ENCODE measurements around the gene TIMP2. TPM values are rescaled to one million over a fixed set of nuclear protein-coding genes. Genes with fewer than 3 reads are reported as not detected.
A peak's percentile ranks its signal among the peaks of the same experiment; 100 is the strongest.

TIMP2 gene
- total and polyA plus RNA-seq, 2 of the 13 experiments (the other 11 are each of a cell fraction or from before 2014, with no cell fraction given), result 3.8 to 8.5 TPM

- no peak for TF ChIP-seq ZGPAT (CRISPR knock-in tag; IDR thresholded peaks at IDR 0.05)
- TF ChIP-seq GPN1 (CRISPR knock-in tag; IDR thresholded peaks at IDR 0.05; ENCODE audit: borderline replicate concordance), result no peak
- no peak for TF ChIP-seq SALL1 (CRISPR knock-in tag; IDR thresholded peaks at IDR 0.05)
- no peak for TF ChIP-seq ZNF121 (CRISPR knock-in tag; IDR thresholded peaks at IDR 0.05)
- TF ChIP-seq ZNF83 (CRISPR knock-in tag; IDR thresholded peaks at IDR 0.05; ENCODE audit: borderline replicate concordance), result no peak
- no peak for TF ChIP-seq MXI1 (IDR thresholded peaks at IDR 0.05; ENCODE audit: borderline replicate concordance, low read depth, low read length)
- TF ChIP-seq PRDM4 (CRISPR knock-in tag; IDR thresholded peaks at IDR 0.05; ENCODE audit: borderline replicate concordance), result no peak
- no peak for TF ChIP-seq BRCA1 (CRISPR knock-in tag; IDR thresholded peaks at IDR 0.05)
- TF ChIP-seq ZNF788 (CRISPR knock-in tag; IDR thresholded peaks at IDR 0.05; ENCODE audit: borderline replicate concordance), result peak; percentile 12; the same call in 1 of the 2 replicates
- no peak for TF ChIP-seq POLR2A (IDR thresholded peaks at IDR 0.05; ENCODE audit: insufficient read depth in 1 of 2, low read depth in 2 of 2, low read length in 2 of 2)
- no peak for TF ChIP-seq ZBTB44 (CRISPR knock-in tag; IDR thresholded peaks at IDR 0.05)
- no peak for TF ChIP-seq CHD4 (IDR thresholded peaks at IDR 0.05; ENCODE audit: borderline replicate concordance, low read length)
- TF ChIP-seq GATA4 (IDR thresholded peaks at IDR 0.05; ENCODE audit: borderline replicate concordance, low read depth), result no peak
- no peak for TF ChIP-seq SIX1 (CRISPR knock-in tag; IDR thresholded peaks at IDR 0.05; ENCODE audit: borderline replicate concordance)
- no peak for TF ChIP-seq MLXIP (CRISPR knock-in tag; IDR thresholded peaks at IDR 0.05; ENCODE audit: borderline replicate concordance)
- TF ChIP-seq ZNF580 (CRISPR knock-in tag; IDR thresholded peaks at IDR 0.05; ENCODE audit: borderline replicate concordance, low read depth), result no peak
- no peak for TF ChIP-seq USF2 (IDR thresholded peaks at IDR 0.05; ENCODE audit: low read depth, low read length)
- TF ChIP-seq USF2 (CRISPR knock-in tag; IDR thresholded peaks at IDR 0.05; ENCODE audit: borderline replicate concordance), result no peak
- TF ChIP-seq BCL3 (CRISPR knock-in tag; IDR thresholded peaks at IDR 0.05), result no peak
Measured at GRCh38 chr17:78832541-78832810, 92.7 kb downstream of the TIMP2 start (continued).
